Ovary (tissue), 3 donors: ENCODE results near the gene IGSF10.

Source experiments
- CTCF ChIP-seq, 3 donors: fragments of 450-650 bp in 2 of 3; fragments of 200-600 bp in 1 of 3; IDR thresholded peaks; one replicate each; pipeline versions ENCODE4 v1.5.1 to v1.8.0; 2016 to 2022; ENCODE audit warnings: antibody characterized with exemption in 3 of 3, mild to moderate bottlenecking in 1 of 3
- EP300 ChIP-seq: sonication (generic); formaldehyde crosslinking; IDR thresholded peaks from one replicate; pipeline ENCODE4 v1.6.1; 2017; ENCODE audit warnings: antibody characterized with exemption
- POLR2A ChIP-seq: fragments of 450-650 bp; IDR thresholded peaks from one replicate; pipeline ENCODE4 v1.6.1; 2017; ENCODE audit warnings: antibody characterized with exemption, mild to moderate bottlenecking, moderate library complexity
- donor health status: DM: no; HTN: no; CAD: no.

- TF ChIP-seq CTCF (IDR thresholded peaks at IDR 0.05), result no peak
- no peak for TF ChIP-seq EP300
- TF ChIP-seq POLR2A, result no peak
Measured at GRCh38 chr3:151501923-151502632, 41.2 kb upstream of the IGSF10 start.
